GM21367 (cell line): ENCODE results near the gene PDIA6.
"Not testable (repeated sequence)": the region's sequence is repeated elsewhere in the genome, so short reads cannot be mapped to it uniquely, and the experiment has no call there.

Source experiments
- ATAC-seq: cut with Tn5 transposase; IDR thresholded peaks from one replicate; pipeline ENCODE4 v1.9.1; 2021; ENCODE audit not compliant: unreplicated experiment

PDIA6 gene

DNA sequence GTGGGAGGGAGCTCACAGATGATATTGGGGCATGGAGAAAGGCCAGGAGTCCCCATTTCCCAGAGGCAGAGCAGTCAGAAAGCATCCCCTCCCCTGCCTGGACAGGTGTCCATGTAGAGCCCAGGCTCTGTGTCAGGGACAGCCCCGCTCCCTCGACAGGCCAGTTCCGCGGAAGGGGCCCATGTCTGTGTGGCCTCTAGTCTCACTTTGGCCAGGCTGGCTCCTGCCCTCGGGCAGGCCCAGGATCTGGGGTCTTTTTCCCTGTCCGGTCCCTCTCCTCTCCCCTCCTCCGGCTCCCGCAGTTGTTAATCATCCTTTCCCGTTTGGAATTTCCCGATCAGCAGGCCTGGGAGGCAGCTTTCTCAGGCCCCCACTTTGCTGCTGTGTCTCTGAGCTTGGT, 20.4 kb upstream of the PDIA6 start:
- no peak for ATAC-seq

DNA sequence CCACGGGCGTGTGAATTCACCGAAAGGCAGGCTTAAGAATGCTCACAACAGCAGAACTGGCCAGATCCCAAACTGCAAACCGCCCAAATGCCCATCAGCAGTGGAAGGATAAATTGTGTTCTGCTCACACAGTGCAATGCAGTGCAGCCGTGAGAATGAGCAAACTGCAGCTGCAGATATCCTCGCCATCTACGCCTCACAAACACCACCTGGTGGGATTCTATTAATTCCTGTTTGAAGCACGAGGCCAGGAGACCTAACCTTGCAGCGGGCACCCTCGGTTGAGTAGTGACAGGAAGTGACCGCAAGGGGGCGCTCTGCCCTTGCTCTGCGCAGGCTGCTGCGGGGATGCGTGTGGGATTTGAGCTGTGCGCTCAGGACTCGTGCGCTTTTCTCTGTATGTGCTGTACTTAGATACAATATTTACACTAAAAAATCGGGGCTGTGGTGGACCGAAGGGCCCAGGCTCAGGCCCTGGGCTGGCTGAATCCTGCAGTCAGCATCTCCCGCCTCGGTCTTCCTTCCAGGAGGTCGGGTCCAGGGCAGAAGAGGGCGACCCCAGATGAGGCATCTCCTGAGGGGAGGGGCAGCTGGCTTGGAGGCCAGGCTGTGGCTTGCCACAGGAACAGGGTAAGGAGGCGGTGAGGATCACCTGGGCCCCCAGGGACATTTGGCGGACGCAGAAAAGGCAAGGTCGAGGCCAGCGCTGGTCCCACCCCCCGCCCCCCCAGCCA, 19.8 kb upstream of the PDIA6 start:
- ATAC-seq: peak; percentile 76

DNA sequence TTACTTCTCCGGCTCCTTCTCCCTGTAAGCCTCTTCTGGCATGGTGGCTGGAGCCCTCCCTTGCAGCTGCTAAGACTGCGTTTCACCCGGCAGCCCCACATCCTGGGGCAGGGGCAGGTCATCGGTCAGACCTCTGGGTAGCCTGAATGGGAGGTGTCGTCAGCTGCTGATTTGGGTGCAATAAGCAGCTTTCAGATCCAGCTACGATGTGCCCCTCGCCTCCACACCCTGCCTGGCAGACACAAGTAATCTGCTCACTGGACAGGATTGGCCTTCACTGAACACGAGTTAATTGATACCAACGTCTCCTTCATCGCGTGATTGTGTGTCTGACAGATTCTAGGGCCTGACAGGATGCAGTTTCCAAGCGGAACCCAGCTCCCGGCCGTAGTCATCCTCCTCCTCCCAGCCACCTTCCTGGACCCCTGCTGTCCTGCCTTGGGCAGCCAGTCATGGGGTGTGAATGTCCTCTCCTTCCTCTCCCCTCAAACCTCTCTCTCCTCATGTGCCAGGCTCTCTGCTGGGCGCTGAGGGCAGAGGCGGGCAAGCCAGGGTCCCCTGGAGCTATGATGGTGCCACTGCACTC, 18.9 kb upstream of the PDIA6 start:
- ATAC-seq: no peak

DNA sequence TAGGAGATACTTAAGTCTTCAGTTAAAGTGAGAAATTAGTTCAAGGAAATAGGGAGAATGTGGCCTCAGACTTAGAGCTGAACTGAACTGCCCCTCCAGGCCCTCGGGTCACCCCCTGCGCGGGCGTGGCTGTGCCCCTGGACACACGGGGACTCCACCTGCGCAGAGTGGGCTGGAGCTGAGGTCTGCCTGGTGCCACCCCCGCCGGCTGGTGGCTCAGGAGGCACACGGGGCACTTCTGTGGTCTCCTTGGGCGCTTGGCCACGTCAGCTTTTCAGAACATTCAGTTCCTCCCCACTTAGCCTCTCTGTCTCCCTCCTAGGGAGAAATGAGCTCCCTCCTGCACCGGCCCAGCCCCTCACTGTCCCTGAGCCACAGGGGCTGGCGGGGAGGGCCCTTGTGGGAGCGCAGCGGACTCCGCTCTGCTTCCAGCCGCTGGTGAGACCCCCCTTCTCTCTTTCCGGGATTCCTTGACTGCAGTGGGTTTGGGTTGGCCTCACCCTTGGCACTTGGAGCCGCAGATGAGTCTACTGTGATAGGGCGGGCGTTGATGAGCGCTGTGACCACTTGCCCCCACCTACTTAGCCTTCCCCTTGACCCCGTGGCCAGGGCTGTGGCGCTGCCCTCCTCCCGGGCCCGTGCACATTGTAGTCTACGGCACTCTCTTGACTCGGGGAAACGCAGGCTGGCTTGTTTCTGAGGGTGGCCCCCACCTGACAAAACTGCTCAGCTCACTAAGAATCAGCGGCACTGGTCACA, 18.2 kb upstream of the PDIA6 start:
- ATAC-seq: no peak

DNA sequence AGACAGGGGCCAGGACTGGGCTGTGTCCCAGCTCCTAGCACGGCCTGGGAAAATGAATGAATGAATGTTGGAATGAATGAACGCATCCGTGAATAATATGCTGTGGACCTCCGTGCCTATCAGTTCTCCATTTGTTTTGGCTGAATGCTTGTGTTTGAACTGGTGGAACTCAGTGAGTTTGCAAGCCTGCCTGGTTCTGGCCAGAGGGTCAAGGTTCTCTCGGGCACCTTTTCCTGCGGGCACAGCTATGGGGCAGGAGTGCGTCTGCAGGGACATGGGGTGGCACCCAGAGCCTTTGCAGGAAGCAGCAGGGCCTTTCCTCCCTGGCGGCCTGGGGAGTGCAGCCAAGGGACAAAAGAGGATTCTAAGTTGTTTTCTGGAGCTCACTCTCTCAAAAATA, 17.6 kb upstream of the PDIA6 start:
- ATAC-seq: no peak

DNA sequence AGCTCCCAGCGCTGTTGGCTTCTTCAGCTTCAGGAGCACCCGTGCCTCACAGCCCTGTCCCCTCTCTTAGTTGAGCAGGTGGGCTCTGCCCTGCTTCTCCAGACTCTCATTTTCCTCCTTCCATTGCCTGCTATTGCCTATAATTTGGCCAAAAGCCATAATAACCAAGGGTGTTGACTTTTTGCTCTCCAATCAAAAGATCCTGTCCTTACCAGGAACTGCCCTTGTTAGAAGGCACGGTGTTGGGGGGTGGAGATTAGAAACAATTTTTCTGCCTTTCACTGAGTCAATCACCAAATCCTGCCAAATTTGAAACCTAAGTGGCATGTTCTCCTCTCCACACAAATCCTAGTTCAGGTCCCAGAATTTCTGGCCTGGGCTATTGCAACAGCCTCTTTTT, 16.7 kb upstream of the PDIA6 start:
- ATAC-seq: no peak

DNA sequence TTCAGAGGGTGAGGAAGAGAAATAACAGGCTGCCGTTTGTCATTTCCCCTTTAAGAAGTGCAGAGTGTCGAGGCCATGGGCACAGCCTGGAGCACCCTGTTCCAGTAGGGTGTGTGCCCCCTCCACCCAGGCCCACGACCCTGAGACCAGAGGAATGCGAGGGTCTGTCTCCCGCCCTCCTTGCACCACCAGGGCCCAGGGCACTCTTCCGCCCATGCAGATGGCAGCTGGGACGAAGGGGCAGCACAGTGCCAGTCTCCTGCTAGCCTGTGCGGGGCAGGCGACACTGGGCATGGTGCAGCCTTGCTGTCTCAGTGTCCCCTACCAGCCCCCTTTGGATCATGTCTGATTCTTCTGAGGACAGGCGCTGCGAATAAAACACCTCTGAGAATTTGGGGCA, 15.8 kb upstream of the PDIA6 start:
- ATAC-seq: no peak

DNA sequence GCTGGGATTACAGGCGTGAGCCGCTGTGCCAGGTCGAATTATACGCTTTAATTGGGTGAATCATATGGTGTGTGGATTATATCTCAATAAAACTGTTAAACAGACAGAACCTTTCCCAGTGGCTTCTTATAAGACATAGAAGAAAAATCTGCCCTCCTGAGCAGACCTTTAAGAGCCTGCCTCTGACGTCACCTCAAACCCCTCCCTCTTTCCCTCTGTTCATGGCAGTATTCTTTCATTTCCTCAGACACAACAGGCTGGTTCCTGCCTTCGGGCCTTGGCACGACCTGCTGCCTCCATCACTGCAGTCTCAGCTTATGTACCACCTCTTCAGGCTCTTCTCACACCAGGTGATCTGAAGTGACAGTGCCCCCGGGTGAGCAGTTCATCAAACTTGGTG, 14.0 kb upstream of the PDIA6 start:
- no peak for ATAC-seq

DNA sequence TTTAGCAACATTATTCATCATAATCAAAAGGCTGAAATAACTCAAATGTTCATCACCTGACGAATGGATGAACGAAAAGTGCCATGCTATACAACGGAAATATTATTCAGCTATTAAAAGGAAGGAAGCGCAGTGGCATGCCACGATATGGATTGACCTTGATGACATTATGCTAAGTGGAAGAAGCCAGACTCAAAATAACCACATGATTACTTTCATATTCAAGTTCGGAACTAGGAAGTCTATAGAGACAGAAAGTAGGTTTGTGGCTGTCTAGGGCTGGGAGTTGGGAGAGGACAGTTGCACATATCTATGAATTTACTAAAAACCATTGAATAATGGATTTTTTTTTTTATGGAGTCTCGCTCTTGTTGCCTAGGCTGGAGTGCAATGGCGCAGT, 13.4 kb upstream of the PDIA6 start:
- no peak for ATAC-seq

DNA sequence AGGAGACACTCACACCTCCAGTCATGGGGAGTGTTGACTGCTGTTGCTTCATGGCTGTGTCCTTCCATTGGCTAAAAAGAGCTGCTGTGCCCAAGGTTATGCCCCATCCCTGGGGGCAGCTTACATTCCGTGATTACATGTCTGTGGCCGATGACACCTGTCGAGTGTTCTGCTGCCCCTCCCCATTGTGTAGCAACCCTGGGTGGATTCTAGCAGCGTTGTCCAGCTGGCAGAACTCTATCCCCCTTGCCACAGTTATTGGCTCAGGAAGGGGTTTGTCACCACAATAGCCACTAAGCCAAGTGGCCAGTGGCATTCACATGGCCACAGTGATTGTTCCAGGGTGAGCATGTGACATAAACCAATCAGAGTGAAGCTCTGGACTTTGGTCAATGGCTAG, 11.6 kb upstream of the PDIA6 start:
- ATAC-seq: no peak

DNA sequence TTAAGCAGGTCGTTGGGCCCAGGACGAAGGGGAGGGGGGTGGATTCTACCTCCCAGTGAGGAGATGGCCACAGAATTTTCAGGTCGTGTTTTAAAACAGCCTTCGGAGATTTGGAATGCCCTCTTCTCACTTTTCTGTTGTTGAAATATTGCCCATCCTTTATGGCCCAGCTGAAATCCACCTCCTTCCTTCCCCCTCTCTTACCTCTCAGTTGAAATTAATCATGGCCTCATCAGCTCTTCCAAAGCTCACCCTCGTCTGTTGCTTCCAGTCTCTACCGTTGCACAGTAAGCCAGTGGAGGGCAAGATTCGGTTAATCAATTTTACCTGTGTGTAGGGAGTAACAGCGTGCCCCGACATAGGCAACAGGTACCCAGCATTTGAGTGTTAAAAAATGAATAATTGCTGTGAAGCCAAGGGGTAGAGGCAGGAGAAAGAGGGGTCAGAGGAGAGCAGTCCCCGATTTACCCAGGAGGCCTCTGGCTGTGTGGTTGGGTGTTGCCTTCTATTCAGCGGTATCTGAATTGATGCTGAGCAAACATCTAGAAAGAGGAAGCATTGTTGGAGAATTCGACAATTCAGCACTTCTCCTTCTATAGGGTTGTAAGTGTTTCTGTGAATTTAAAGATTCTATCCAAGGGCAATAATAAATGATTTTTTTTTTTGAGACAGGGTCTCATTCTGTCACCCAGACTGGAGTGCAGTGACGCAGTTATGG, 8.6 kb upstream of the PDIA6 start:
- no peak for ATAC-seq

DNA sequence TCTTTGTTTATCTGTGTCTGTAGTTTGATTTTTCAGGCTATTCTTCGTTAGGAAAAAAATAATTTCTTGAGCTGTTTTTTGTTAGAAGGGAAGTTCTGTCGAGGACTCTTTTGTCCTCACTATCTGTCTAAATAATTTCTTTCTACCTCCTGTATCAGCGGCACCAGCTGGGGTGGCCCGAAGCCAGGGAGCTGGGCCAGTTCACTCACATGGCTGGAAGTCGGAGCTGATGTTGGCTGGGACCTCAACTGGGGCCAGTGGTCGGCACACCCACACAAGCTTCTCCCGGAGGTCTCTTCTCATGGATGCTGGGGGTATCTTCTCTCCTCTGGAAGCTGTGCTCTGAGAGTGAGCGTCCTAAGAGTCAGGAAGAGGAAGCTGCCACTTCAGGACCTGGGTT, 8.0 kb upstream of the PDIA6 start:
- ATAC-seq: no peak

DNA sequence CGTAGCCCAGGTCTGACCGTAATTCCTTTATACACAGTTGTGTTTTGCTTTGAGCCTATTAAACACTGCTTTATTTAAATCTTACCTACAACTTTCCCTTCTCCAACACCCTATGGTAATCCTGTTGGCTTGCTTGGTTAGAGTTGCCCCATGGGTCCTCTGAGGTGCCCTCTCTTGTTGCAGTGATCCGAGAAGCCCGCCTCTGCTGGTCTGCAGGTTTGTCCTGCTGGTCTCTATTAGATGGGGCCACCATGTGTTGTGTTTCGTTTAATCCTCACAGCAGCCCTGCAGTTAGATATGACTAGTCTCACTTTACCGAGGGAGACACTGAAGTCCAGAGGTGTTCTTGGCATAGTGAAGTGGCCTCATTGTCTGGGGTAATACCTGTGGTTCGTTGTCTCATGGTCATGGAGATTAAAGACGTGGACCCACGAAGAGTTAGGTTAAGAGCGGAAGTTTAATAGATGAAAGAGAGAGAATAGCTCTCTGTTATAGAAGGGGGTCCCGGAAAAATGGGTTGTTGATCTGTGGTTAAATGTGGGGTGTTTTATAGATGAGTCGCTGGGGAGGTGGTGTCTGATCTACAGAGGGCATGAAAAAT, 7.2 kb upstream of the PDIA6 start:
- no peak for ATAC-seq

DNA sequence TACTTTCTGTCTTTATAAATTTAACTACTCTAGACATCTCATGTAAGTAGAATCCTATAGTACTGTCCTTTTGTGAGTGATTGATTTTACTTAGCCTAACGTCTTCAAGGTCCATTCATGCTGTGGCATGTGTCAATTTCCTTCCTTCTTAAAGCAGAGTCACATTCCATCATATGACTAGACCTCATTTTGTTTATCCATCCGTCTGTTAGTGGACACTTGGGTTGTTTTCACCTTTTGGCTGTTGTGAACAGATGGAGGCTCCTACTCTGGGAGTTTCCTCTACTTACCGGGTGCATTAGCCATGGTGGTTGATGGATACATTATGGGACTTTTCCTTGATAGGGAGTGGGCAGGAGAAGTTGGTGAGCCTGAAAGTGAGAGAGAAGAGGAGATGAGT, 6.4 kb upstream of the PDIA6 start:
- ATAC-seq: no peak

DNA sequence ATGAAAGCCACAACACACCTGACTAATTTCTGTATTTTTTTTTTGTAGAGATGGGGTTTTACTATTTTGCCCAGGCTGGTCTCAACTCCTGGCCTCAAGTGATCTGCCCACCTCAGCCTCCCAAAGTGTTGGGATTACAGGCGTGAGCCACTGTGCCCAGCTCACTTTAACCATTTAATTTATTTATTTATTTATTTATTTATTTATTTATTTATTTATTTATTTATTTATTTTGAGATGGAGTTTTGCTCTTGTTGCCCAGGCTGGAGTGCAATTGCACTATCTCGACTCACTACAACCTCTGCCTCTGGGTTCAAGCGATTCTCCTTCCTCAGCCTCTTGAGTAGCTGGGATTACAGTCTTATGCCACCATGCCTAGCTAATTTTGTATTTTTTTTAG, 5.7 kb upstream of the PDIA6 start:
- not testable (repeated sequence) for ATAC-seq

DNA sequence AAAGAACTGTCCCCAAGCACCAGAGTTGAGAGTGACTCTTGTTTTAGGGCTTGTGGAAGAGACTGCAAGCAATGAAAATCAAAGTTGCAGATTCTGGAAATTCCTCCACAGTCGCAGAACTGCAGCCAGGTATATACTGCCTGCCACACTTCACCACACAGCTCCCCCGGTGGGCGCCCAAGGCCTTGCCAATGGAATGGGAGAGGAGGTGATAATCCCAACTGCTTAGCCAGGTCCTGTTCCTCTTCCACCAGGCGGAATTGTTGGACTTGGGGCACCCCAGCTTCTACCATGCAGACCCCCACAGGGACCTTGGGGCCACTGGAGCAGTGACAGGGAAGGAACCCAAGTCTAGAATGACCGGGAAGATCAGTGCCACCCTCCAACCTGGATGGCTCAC, 4.8 kb upstream of the PDIA6 start:
- no peak for ATAC-seq

DNA sequence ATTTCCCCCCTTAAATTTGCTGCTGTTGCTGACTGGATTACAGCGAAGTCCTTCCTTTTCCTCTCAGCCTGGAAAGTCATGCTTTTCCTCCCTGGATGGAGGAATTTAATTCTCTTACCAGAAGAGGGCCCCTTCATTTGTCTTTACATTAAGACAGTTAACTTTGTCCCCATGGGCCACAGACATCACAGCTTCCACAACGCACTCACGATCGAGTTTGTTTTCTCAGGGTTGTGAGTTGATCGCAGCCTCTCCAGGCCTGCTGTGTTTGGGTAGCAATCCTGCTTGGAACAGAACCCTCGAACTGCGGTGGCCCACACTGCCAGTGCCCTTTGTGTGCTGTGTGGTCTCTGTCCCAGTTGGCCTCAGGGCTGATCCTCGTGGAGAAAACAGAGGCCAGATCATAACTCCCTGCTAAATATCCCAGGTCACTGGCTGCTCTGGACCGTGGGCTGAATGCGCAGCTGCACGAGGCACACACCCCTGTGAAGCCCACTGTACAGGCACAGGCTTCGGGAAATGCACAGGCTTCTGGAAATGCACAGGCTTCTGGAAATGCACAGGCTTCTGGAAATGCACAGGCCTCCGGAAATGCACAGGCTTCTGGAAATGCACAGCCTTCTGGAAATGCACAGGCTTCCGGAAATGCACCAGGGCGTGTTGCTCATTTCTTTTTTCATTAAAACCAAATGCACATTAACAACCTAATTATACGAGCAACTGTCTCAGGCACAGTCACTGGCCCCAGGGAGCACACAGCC, 2.2 kb upstream of the PDIA6 start:
- ATAC-seq: no peak

DNA sequence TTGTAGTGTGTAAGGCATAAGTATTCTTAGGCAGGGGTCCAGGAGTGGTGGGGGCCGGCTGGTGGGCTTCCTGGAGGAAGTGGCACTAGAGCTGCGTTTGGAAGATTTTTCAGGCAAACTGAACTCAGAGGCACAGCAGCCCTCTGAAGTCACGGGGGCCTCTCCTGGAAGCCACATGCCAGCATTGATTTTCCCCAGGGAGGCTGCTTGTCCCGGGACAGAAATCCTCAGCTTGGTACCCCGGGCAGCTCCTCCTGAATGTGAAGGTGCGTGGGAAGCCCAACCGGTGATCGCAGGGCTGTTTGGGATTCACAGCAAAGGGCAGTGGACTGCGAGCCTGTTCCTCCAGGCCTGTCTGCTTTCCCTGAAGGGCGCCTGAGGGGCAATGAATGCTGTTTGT, 1.6 kb upstream of the PDIA6 start:
- ATAC-seq: no peak

DNA sequence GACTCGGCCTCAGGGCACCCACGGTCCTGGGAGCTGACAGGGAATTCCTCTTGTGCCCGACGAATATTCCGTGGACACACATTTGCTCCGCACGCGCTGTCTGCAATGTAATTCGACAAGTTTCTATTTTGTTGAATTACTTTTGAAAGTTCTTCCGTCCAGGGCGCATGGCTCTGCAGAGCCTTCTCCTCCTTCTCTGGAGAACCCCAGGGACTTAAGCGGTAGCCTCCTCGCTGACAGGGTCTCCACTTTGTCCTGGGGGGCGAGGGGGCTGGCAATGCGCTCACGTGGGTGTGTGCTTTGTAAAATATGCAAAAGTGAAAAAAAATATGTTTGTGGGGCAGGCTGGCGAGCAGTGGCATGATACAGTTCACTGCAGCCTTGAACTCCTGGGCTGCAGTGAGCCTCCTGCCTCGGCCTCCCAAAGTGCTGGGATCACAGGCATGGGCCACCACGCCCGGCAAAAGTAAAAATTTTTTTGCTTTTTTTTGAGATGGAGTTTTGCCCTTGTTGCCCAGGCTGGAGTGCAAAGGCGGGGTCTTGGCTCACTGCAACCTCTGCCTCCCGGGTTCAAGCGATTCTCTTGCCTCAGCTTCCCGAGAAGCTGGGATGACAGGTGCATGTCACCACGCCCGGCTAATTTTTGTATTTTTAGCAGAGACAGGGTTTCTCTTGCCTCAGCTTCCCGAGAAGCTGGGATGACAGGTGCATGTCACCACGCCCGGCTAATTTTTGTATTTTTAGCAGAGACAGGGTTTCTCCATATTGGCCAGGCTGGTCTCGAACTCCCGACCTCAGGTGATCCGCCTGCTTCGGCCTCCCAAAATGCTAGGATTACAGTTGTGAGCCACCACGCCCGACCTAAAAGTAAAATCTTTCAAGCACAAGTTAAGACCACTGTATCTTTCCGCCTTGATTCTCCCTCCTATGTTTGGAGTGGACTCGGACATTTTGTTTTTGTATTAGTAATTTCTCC, 866 bp upstream of the PDIA6 start:
- ATAC-seq: not testable (repeated sequence)
